ENCODE data around the gene EVI5. TPM values are rescaled to one million over a fixed set of nuclear protein-coding genes. Genes with fewer than 3 reads are reported as not detected.

The EVI5 gene
- total and polyA plus RNA-seq, 10 of the 15 experiments (the other 5 are each of a cell fraction or from before 2014, with no cell fraction given): 0.27 to 6.8 (median 1.7) TPM

DNA sequence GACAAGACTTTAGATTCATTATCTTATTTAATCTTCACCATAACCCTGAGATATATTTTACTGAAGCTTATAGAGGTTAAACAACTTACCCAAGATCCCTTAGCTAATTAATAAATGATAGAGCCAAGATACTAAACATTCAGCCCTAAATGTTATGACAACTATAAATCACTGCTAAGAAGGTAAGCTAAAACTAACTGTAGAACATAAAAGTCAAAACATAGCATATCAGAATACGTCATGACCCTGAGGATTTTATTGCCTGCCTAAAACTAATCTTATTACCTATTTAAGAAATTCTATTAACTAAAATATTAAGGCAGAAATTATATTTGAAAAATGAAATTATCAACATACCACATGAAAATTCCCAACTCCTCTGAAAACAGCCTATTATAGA, 22.6 kb downstream of the EVI5 start (continued):
- TF ChIP-seq, protein P1, sequence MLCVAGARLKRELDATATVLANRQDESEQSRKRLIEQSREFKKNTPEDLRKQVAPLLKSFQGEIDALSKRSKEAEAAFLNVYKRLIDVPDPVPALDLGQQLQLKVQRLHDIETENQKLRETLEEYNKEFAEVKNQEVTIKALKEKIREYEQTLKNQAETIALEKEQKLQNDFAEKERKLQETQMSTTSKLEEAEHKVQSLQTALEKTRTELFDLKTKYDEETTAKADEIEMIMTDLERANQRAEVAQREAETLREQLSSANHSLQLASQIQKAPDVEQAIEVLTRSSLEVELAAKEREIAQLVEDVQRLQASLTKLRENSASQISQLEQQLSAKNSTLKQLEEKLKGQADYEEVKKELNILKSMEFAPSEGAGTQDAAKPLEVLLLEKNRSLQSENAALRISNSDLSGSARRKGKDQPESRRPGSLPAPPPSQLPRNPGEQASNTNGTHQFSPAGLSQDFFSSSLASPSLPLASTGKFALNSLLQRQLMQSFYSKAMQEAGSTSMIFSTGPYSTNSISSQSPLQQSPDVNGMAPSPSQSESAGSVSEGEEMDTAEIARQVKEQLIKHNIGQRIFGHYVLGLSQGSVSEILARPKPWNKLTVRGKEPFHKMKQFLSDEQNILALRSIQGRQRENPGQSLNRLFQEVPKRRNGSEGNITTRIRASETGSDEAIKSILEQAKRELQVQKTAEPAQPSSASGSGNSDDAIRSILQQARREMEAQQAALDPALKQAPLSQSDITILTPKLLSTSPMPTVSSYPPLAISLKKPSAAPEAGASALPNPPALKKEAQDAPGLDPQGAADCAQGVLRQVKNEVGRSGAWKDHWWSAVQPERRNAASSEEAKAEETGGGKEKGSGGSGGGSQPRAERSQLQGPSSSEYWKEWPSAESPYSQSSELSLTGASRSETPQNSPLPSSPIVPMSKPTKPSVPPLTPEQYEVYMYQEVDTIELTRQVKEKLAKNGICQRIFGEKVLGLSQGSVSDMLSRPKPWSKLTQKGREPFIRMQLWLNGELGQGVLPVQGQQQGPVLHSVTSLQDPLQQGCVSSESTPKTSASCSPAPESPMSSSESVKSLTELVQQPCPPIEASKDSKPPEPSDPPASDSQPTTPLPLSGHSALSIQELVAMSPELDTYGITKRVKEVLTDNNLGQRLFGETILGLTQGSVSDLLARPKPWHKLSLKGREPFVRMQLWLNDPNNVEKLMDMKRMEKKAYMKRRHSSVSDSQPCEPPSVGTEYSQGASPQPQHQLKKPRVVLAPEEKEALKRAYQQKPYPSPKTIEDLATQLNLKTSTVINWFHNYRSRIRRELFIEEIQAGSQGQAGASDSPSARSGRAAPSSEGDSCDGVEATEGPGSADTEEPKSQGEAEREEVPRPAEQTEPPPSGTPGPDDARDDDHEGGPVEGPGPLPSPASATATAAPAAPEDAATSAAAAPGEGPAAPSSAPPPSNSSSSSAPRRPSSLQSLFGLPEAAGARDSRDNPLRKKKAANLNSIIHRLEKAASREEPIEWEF (IDR thresholded peaks at IDR 0.05; ENCODE audit: insufficient replicate concordance, low read depth, low read length): no peak
- TF ChIP-seq RBBP5 (conservative IDR thresholded peaks at IDR 0.05) (no peak), RAD51 (IDR thresholded peaks at IDR 0.05) (no peak), RFX5 (IDR thresholded peaks at IDR 0.05; ENCODE audit: low read depth, low read length) (no peak), WRNIP1 (IDR thresholded peaks at IDR 0.05; ENCODE audit: borderline replicate concordance, low read depth, low read length) (no peak), CHD4 (IDR thresholded peaks at IDR 0.05) (no peak)
- TF ChIP-seq, protein P2, sequence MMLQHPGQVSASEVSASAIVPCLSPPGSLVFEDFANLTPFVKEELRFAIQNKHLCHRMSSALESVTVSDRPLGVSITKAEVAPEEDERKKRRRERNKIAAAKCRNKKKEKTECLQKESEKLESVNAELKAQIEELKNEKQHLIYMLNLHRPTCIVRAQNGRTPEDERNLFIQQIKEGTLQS (IDR thresholded peaks at IDR 0.05; ENCODE audit: borderline replicate concordance, extremely low read depth, low read depth, low read length): no peak
- TF ChIP-seq, protein P3, sequence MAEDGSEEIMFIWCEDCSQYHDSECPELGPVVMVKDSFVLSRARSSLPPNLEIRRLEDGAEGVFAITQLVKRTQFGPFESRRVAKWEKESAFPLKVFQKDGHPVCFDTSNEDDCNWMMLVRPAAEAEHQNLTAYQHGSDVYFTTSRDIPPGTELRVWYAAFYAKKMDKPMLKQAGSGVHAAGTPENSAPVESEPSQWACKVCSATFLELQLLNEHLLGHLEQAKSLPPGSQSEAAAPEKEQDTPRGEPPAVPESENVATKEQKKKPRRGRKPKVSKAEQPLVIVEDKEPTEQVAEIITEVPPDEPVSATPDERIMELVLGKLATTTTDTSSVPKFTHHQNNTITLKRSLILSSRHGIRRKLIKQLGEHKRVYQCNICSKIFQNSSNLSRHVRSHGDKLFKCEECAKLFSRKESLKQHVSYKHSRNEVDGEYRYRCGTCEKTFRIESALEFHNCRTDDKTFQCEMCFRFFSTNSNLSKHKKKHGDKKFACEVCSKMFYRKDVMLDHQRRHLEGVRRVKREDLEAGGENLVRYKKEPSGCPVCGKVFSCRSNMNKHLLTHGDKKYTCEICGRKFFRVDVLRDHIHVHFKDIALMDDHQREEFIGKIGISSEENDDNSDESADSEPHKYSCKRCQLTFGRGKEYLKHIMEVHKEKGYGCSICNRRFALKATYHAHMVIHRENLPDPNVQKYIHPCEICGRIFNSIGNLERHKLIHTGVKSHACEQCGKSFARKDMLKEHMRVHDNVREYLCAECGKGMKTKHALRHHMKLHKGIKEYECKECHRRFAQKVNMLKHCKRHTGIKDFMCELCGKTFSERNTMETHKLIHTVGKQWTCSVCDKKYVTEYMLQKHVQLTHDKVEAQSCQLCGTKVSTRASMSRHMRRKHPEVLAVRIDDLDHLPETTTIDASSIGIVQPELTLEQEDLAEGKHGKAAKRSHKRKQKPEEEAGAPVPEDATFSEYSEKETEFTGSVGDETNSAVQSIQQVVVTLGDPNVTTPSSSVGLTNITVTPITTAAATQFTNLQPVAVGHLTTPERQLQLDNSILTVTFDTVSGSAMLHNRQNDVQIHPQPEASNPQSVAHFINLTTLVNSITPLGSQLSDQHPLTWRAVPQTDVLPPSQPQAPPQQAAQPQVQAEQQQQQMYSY (CRISPR knock-in tag; IDR thresholded peaks at IDR 0.05): no peak
